GM12873 (cell line): ENCODE results near the gene ITSN1.

Source experiments
- TF ChIP-seq, protein P1 (sequence below): IDR thresholded peaks from 2 replicates; pipeline ENCODE4 v1.5.1; 2012; ENCODE audit warnings: low read depth, mild to moderate bottlenecking, moderate library complexity, low read length, control low read depth; ENCODE audit not compliant: insufficient read depth; ENCODE audit errors: missing control alignments

ITSN1 gene

DNA sequence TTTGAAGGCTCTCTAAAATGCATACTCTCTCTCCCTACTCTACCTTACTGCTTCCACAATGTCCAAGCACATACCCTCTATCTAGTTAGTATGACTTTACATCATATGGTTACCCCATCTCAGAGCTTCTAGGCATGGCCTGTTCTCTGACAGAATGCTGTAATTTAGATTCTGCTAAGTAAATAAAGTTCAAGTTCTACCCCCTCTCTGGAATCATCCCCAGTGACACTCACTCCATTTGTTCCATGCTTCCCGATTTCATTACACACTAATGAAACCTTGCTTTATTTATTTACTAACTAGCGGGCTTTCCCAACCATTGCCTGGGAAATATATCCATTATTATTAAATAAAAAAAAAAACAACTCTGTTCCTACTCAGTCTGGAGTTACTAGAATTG is 8.0 kb upstream of the ITSN1 start:
- TF ChIP-seq, protein P1, sequence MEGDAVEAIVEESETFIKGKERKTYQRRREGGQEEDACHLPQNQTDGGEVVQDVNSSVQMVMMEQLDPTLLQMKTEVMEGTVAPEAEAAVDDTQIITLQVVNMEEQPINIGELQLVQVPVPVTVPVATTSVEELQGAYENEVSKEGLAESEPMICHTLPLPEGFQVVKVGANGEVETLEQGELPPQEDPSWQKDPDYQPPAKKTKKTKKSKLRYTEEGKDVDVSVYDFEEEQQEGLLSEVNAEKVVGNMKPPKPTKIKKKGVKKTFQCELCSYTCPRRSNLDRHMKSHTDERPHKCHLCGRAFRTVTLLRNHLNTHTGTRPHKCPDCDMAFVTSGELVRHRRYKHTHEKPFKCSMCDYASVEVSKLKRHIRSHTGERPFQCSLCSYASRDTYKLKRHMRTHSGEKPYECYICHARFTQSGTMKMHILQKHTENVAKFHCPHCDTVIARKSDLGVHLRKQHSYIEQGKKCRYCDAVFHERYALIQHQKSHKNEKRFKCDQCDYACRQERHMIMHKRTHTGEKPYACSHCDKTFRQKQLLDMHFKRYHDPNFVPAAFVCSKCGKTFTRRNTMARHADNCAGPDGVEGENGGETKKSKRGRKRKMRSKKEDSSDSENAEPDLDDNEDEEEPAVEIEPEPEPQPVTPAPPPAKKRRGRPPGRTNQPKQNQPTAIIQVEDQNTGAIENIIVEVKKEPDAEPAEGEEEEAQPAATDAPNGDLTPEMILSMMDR = no peak

DNA sequence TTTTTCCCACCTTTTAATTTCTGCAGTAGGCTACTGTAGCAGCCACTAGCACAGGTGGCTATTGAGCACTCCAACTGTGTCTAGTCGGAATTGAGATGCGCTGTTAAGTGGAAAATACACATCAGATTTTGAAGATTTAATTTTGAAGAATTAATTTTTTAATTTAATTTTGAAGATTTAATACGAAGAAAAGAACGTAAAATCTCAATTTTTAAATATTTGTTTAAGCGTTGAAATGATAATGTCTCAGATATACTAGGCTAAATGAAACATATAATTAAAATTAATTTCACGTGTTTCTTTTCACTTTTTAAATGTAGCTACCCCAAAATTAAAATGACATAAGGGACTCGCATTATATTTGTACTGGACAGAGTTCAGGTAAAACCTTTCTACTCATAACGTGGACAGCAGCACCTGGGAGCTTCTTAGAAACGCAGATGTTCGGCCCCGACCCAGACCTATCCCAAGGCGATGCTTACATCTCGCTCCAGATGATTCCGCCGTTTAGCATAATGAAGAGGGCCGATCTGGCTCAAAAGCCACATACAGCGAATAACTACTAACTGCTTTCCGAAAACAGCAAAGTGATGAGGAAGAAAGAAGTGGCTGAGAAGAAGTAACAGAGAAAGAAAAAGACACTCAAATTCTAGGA is 1.5 kb upstream of the ITSN1 start:
- TF ChIP-seq, protein P1 = no peak

DNA sequence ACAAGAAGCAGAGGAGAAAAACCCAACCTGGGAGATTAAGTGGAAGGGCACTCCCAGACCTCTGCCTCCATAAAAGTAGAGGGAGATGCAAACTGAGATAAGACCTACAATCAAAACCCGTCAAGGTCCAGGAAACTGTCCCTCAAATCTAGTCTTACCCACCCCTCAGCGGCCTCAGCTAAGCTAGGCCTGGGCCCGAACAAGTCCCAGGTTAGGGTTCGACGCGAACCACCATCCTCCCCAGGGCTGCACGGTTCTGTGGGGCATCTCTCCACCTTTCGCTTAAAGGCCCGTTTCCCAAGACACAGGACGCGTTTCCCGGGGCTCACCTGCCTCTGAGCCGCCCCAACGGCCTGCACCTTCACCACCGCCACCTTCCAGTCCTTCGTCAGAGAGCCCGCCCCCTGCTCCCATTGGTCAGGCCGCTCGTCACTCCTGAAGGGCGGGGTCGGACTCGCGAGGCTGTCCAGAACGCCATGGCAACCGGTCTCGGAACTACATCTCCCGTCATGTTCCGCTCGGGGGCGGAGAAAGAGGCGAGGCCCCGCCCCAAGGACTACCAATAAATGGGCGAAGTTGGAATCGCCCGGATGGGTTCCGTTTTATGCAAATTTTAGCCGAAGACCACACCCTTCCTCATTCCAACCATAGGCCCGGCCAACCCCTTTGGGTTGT is 812 bp upstream of the ITSN1 start, which contains the start of gene CRYZL1:
TSS of gene CRYZL1 (minus strand) at position 390 of the 675 bp plus-strand sequence. CDS start 10,190 bp downstream, outside the sequence.
- TF ChIP-seq, protein P1 = no peak

DNA sequence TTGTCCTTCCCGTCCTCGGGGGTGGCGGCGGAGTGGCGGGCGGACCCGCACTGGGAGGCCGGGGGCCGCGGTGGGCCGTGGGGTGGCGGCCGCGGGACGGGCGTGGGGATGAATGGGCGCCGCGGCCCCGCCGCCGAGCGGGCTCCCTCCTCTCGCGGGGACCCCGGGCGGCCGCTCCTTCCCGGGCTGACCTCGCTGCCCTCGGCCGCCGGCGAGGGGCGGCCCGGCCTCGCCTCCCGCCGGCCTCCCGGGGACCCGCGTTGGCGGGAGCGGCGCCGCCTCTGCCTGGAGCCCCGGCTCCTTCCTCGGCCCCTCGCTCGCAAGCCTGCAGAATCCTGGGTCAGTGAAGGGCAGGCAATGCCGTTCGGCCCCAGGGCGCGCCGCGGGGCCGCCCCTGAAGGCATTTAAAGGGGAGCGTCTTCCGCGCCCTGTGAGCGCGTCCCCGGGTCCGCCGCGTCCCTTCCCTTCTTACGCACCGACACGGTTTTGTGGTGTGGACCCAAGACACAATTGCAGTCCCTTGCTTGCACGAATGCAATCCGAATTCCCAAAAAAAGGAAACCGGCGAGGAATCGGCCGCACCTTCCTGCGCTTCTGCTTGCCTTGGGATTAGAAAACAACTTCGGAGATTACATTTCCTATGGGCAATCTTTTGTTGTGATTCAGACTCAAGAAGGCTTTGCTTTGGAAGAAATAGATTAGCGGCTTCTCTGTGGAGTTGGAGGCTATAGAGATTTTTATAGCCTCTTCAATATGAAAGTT is 776 bp downstream of the ITSN1 start:
- TF ChIP-seq, protein P1 = no peak

DNA sequence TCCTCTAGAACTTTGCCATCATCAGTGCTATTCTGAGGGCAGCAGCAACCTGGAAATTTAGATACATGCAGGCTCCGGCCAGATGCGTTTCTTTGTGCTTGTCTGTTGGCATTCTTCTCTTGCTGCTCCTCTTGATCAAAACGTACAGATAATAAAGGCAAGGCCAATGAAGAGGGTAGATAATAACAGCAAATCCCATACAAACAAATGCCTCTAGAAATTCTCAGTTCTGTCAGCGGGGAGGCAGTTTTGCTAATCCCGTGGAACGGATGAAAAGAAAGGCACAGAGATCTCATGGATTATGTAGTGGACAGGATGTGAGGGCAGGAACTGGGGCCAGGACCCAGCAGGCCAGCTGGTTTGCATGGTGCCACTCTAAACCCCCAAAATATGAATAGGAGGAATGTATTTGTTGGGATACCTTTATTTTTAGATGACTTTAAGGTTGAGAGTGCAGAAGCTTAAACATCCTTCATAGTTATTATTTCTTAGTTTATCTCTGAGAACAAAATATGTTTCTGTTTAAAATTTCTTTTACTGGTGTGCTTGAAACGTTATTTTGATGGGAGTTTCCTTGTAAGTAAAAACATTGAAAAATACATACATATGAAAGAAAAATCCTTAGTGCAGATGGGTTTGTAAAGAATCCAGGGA is 1.5 kb downstream of the ITSN1 start:
- TF ChIP-seq, protein P1 = no peak

DNA sequence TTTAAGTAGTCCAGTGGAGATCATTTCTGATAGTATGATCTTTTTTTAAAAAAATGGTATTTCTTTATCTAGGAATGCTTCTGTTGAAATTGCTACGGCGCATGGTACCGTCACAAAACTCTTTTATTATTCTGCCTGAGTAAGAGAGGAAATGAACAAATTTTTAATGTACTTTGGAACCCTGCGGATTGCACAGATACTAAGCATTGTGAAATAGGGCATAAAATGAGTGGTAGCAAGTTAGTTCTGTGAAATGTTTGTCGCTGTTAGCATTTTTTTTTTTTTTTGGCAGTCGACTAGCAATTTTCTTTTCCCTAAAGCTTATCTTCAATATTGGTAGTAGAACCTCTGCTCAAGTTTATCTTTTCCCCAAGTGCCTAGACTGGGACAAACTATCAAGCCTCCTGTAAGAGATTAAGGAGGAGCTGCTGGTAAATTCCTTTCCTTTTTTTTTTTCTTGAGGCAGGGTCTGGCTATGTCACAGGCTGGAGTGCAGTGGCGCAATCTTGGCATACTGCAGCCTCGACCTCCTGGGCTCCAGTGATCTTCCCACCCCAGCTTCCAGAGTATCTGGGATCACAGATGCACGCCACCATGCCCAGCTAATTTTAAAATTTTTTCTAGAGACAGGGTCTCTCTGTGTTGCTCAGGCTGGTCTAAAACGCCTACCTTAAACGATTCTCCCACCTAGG is 2.2 kb downstream of the ITSN1 start:
- TF ChIP-seq, protein P1 = no peak
